GM12864 (cell line): ENCODE measurements around the gene C11orf86.

Experiments
- DNase-seq: peaks from one replicate; pipeline ENCODE4 v3.0.0-alpha.2; 2011; ENCODE audit warnings: low read depth
- H3K4me3 ChIP-seq: 2 replicates; pipeline ENCODE4 v1.5.1; 2011; ENCODE audit warnings: mild to moderate bottlenecking, low read depth, low read length, control low read depth
- TF ChIP-seq, protein P1 (sequence below): IDR thresholded peaks from 2 replicates; pipeline ENCODE4 v1.5.1; 2011; ENCODE audit warnings: low read depth, mild to moderate bottlenecking, moderate library complexity, low read length, control low read depth, inconsistent platforms; ENCODE audit errors: missing control alignments

Gene C11orf86

DNA sequence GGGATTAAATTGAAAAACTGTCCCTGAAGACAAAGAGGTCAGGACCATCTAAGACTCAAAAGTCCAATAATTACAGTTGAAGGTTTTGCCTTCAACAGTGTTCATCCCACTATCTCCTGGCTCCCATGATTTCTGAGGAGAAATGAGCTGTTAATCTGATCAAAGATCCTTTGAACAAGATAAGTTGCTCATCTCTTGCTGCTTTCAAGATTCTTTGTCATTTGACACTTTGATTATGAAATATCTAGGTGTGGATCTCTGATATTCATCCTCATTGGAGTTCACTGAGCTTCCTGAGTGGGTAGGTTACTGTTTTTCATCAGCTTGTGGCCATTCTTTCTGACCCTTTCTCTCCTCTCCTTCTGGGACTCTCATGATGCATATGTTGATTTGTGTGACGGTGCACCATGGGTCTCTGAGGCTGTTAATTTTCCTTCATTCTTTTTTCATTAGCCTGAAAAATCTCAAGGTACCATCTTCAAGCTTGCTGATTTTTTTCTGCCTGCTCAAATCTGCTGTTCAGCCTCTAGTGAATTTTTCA is 37.8 kb upstream of the C11orf86 start:
- no peak overlapping the region for H3K4me3 ChIP-seq
- no peak for DNase-seq
- TF ChIP-seq, protein P1, sequence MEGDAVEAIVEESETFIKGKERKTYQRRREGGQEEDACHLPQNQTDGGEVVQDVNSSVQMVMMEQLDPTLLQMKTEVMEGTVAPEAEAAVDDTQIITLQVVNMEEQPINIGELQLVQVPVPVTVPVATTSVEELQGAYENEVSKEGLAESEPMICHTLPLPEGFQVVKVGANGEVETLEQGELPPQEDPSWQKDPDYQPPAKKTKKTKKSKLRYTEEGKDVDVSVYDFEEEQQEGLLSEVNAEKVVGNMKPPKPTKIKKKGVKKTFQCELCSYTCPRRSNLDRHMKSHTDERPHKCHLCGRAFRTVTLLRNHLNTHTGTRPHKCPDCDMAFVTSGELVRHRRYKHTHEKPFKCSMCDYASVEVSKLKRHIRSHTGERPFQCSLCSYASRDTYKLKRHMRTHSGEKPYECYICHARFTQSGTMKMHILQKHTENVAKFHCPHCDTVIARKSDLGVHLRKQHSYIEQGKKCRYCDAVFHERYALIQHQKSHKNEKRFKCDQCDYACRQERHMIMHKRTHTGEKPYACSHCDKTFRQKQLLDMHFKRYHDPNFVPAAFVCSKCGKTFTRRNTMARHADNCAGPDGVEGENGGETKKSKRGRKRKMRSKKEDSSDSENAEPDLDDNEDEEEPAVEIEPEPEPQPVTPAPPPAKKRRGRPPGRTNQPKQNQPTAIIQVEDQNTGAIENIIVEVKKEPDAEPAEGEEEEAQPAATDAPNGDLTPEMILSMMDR, result no peak

GRCh38 chr11:66938582-66939135 is 36.4 kb upstream of the C11orf86 start:
- TF ChIP-seq, protein P1, result no peak
- H3K4me3 ChIP-seq, result no peak overlapping the region
- no peak for DNase-seq

DNA sequence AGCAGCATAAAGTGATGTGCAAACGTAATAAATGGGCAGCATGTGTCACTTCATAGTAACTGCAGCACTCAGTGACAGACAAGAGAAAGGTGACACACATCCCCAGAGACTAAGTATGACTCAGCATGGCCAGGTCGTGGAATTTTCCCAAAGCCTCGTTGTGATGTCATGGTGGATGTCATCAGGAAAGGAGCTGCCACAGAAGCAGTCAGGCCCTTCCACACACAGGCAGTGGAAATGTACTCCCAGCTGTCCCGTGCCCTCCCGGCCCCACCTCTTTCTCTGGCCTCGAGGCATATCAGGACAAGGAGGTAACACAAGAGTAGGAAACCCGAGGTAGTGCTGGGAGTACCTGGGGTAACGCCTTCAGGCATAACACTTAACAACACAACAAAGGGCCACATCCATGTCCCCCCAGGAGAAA is 25.0 kb upstream of the C11orf86 start:
- TF ChIP-seq, protein P1, result no peak
- no peak overlapping the region for H3K4me3 ChIP-seq
- no peak for DNase-seq

- TF ChIP-seq, protein P1, result no peak
- H3K4me3 ChIP-seq, result no peak overlapping the region
- DNase-seq, result no peak
Observed at GRCh38 chr11:66951135-66951534, 24.0 kb upstream of the C11orf86 start.

- TF ChIP-seq, protein P1, result no peak
- H3K4me3 ChIP-seq, result no peak overlapping the region
- DNase-seq, result no peak
Observed at GRCh38 chr11:66951927-66952337, 23.2 kb upstream of the C11orf86 start.

DNA sequence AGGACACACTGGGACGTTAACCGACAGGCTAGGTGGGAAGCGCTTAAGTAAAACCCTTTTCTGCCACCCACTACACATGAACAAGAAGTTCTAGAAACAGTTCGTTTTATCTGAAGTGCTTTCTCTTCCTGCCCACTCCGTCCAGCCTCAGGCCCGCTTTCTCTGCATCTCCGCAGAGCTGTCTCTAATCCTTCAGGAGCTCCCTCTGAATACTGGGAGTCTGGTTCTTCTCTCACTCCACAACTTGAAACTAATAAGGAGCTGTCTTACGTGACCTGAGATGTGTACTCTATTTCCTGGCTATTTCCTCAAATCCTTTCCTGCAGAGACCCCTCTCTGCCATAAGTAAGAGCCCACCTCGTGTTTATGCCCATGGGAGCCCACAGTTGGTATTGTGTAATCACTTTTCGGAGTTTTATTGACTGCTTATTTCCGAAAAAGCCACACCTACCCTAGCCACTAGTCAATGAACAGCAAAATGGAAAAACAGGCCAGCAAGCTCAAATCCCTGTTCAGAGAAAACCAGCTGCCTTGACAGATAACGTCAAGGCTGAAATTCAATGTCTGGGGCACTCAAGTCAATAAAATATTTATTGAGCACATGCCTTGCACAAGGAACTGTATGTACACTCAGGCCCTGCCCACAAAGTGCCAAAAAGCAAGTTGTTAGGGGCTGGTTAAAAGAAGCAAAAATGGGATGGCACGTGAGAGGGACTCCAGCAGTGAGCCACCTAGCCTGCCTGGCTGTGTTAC is 21.8 kb upstream of the C11orf86 start:
- DNase-seq, result no peak
- TF ChIP-seq, protein P1, result no peak
- H3K4me3 ChIP-seq, result no peak overlapping the region

- H3K4me3 ChIP-seq, result no peak overlapping the region
- TF ChIP-seq, protein P1, result peak; percentile 18
- no peak for DNase-seq
Observed at GRCh38 chr11:66956689-66957290, 18.3 kb upstream of the C11orf86 start.
